Spleen (tissue), 11 donors: ENCODE data around the gene CACNA2D3. TPM values are rescaled to one million over a fixed set of nuclear protein-coding genes. Genes with fewer than 3 reads are reported as not detected.

Source experiments
- DNase-seq: peaks from one replicate; pipeline ENCODE4 v3.0.0-alpha.2; 2020
- H3K27ac ChIP-seq, 8 donors: fragments of 200-600 bp; sonication (generic) in 7 of 8; 1 replicate in 4 of 8; 2 replicates in 4 of 8; pipeline versions ENCODE4 v1.5.0 to v1.8.0; 2016 to 2021; ENCODE audit warnings: inconsistent platforms in 4 of 8, mild to moderate bottlenecking in 4 of 8, moderate library complexity in 1 of 8
- H3K27me3 ChIP-seq, 7 donors: fragments of 200-600 bp; sonication (generic) in 6 of 7; replicated peaks in 1 of 7; 1 replicate in 4 of 7; 2 replicates in 3 of 7; pipeline versions ENCODE4 v1.5.0 to v1.8.0; 2016 to 2021; ENCODE audit warnings: inconsistent platforms in 3 of 7, mild to moderate bottlenecking in 1 of 7
- H3K36me3 ChIP-seq, 6 donors: fragments of 200-600 bp; sonication (generic) in 5 of 6; 1 replicate in 4 of 6; 2 replicates in 2 of 6; pipeline versions ENCODE4 v1.5.0 to v1.8.0; 2016 to 2021; ENCODE audit warnings: inconsistent platforms in 2 of 6
- H3K4me1 ChIP-seq, 6 donors: fragments of 200-600 bp; sonication (generic) in 5 of 6; 1 replicate in 3 of 6; 2 replicates in 3 of 6; pipeline versions ENCODE4 v1.5.0 to v1.8.0; 2016 to 2021; ENCODE audit warnings: inconsistent platforms in 3 of 6
- H3K4me3 ChIP-seq, 8 donors: fragments of 200-600 bp; sonication (generic) in 7 of 8; 1 replicate in 4 of 8; 2 replicates in 4 of 8; pipeline versions ENCODE4 v1.5.0 to v1.8.0; 2016 to 2021; ENCODE audit warnings: inconsistent platforms in 4 of 8, mild to moderate bottlenecking in 4 of 8, moderate library complexity in 2 of 8
- H3K9me3 ChIP-seq, 8 donors: fragments of 200-600 bp; sonication (generic) in 7 of 8; 1 replicate in 4 of 8; 2 replicates in 4 of 8; pipeline versions ENCODE4 v1.5.0 to v1.8.0; 2016 to 2021; ENCODE audit warnings: inconsistent platforms in 4 of 8
- CTCF ChIP-seq, 11 experiments: fragments of 200-600 bp in 7 of 11; fragments of 450-650 bp in 4 of 11; sonication (generic) in 4 of 11; IDR thresholded peaks in 8 of 11; conservative IDR thresholded peaks in 3 of 11; 1 replicate in 7 of 11; 2 replicates in 4 of 11; pipeline versions ENCODE4 v1.4.0 to v1.8.0; 2016 to 2021; ENCODE audit warnings: antibody characterized with exemption in 11 of 11, inconsistent platforms in 4 of 11, mild to moderate bottlenecking in 1 of 11
- POLR2A ChIP-seq, 3 donors: fragments of 450-650 bp; IDR thresholded peaks; one replicate each; pipeline ENCODE4 v1.5.1; 2017; ENCODE audit warnings: antibody characterized with exemption in 3 of 3, mild to moderate bottlenecking in 1 of 3
- POLR2AphosphoS5 ChIP-seq, 3 donors: sonication (generic); formaldehyde crosslinking; IDR thresholded peaks; one replicate each; pipeline ENCODE4 v1.5.1; 2017; ENCODE audit warnings: antibody characterized with exemption in 3 of 3
- WGBS, 5 donors: extraction: QIAGEN DNeasy Blood & Tissue Kit in 3 of 5; methylation state at CpG; one replicate each; pipeline versions ENCODE4 v1.1.5 to v1.1.7; 2013 to 2018; 5-methylcytosine and 5-hydroxymethylcytosine counted together
- intact Hi-C: fragments of 100-400 bp; cut with DNase I; formaldehyde crosslinking; loops from one replicate; pipeline ENCODE4 v1.15.0; 2023; ENCODE audit warnings: low total_unique reads
- polyA plus RNA-seq, 3 donors: library from polyadenylated mRNA; stranded (reverse); fragments of 200-250 nt; gene quantifications; one replicate each; pipeline ENCODE4 v1.2.1, GENCODE V29; 2013
- total RNA-seq, 7 donors: library from RNA; depleted of rRNA in 3 of 7; stranded (reverse); fragments of >200 nt in 3 of 7; fragmentation: NEBNext Ultra II Directional in 4 of 7; extraction: Animal tissue kit (Norgen Biotek cat#: 25700) in 4 of 7; gene quantifications; one replicate each; pipeline versions ENCODE4 v1.1.0 to v1.2.1, GENCODE V29; 2016 to 2021
- donor health status: healthy with polysubstance abuse.
- donor health status: DM: no; HTN: no; CAD: no; lungs with moderate emphysema.
- donor health status: DM: no; HTN: no; CAD: no.
- donor health status: Bipolar disorder and iron deficiency.
- donor health status: healthy.
- donor health status: DM: no; HTN: no; CAD: no.
- donor health status: DM: yes; HTN: yes; CAD: no.

The CACNA2D3 gene
- total and polyA plus RNA-seq, 10 donors, result 0.83 to 4.9 (median 2.9) TPM

- 63 to 73% (median 69%) methylated on average over 6 of the region's 6 CpGs for WGBS, 5 donors
- Histone ChIP-seq H3K9me3 (no peaks in the 10 kb centered on the region), H3K27me3 (peaks cover 0 to 5% (median 0%) of the 10 kb centered on the region in 7 donors), H3K27ac (no peak overlapping the region), H3K4me1 (peaks cover 0 to 4% (median 1%) of the 10 kb centered on the region in 6 donors), H3K36me3 (no peaks in the 10 kb centered on the region), H3K4me3 (no peak overlapping the region)
- intact Hi-C loops, result no loop called here
- no peak for TF ChIP-seq POLR2A (IDR thresholded peaks at IDR 0.05)
- TF ChIP-seq POLR2AphosphoS5 (IDR thresholded peaks at IDR 0.05), result no peak
- TF ChIP-seq CTCF (IDR thresholded peaks at IDR 0.05 in 8 of 11, conservative IDR thresholded peaks at IDR 0.05 in 3 of 11), result no peak
- DNase-seq, result no peak
Observed at GRCh38 chr3:54337846-54338245, 215.5 kb downstream of the CACNA2D3 start.

GRCh38 chr3:54339608-54340007 is 217.3 kb downstream of the CACNA2D3 start:
- Histone ChIP-seq H3K36me3 (no peaks in the 10 kb centered on the region), H3K27ac (no peak overlapping the region), H3K4me3 (no peak overlapping the region), H3K9me3 (no peaks in the 10 kb centered on the region), H3K27me3 (peaks cover 0 to 11% (median 0%) of the 10 kb centered on the region in 7 donors), H3K4me1 (peaks cover 0 to 10% (median 3%) of the 10 kb centered on the region in 6 donors)
- intact Hi-C loops, result no loop called here
- no peak for TF ChIP-seq POLR2AphosphoS5 (IDR thresholded peaks at IDR 0.05)
- TF ChIP-seq CTCF (IDR thresholded peaks at IDR 0.05 in 8 of 11, conservative IDR thresholded peaks at IDR 0.05 in 3 of 11), result no peak
- DNase-seq, result no peak
- 48 to 68% (median 57%) methylated on average over 2 of the region's 2 CpGs for WGBS, 5 donors

GRCh38 chr3:54341811-54342210 is 219.5 kb downstream of the CACNA2D3 start:
- Histone ChIP-seq H3K9me3 (no peaks in the 10 kb centered on the region), H3K4me1 (peaks cover 0 to 10% (median 3%) of the 10 kb centered on the region in 6 donors), H3K4me3 (no peak overlapping the region), H3K27ac (no peak overlapping the region), H3K27me3 (peaks cover 0 to 11% (median 0%) of the 10 kb centered on the region in 7 donors), H3K36me3 (no peaks in the 10 kb centered on the region)
- no peak for TF ChIP-seq POLR2AphosphoS5 (IDR thresholded peaks at IDR 0.05)
- no peak for TF ChIP-seq CTCF (IDR thresholded peaks at IDR 0.05 in 8 of 11, conservative IDR thresholded peaks at IDR 0.05 in 3 of 11)
- TF ChIP-seq POLR2A (IDR thresholded peaks at IDR 0.05), result no peak
- 83 to 97% (median 88%) methylated on average over 2 of the region's 2 CpGs for WGBS, 5 donors
- no peak for DNase-seq
- intact Hi-C loops, result no loop called here

GRCh38 chr3:54342676-54343075 is 220.3 kb downstream of the CACNA2D3 start:
- peak; percentile 9 to 66 (median 18) for TF ChIP-seq POLR2AphosphoS5 (IDR thresholded peaks at IDR 0.05)
- TF ChIP-seq POLR2A (IDR thresholded peaks at IDR 0.05), result no peak
- no peak for DNase-seq
- peaks cover 0 to 10% (median 3%) of the 10 kb centered on the region in 6 donors for H3K4me1 ChIP-seq

GRCh38 chr3:54343495-54343894 is 221.1 kb downstream of the CACNA2D3 start:
- H3K27me3 ChIP-seq, result peaks cover 0 to 11% (median 0%) of the 10 kb centered on the region in 7 donors
- 82 to 96% (median 90%) methylated on average over 1 of the region's 1 CpG for WGBS, 5 donors
- H3K27ac ChIP-seq, result no peak overlapping the region
- H3K36me3 ChIP-seq, result no peaks in the 10 kb centered on the region
- H3K9me3 ChIP-seq, result no peaks in the 10 kb centered on the region
- H3K4me3 ChIP-seq, result no peak overlapping the region
- no peak for TF ChIP-seq POLR2AphosphoS5 (IDR thresholded peaks at IDR 0.05)
- no peak for TF ChIP-seq POLR2A (IDR thresholded peaks at IDR 0.05)
- no peak for TF ChIP-seq CTCF (IDR thresholded peaks at IDR 0.05 in 8 of 11, conservative IDR thresholded peaks at IDR 0.05 in 3 of 11)
- peaks cover 0 to 10% (median 3%) of the 10 kb centered on the region in 6 donors for H3K4me1 ChIP-seq
- intact Hi-C loops, result no loop called here
- no peak for DNase-seq

More at GRCh38 chr3:54342676-54343075, 220.3 kb downstream of the CACNA2D3 start:
- Histone ChIP-seq H3K27me3 (peaks cover 0 to 11% (median 0%) of the 10 kb centered on the region in 7 donors), H3K27ac (no peak overlapping the region), H3K9me3 (no peaks in the 10 kb centered on the region), H3K4me3 (no peak overlapping the region), H3K36me3 (no peaks in the 10 kb centered on the region)
- WGBS, 5 donors, result 5 to 13% (median 8%) methylated on average over 9 of the region's 9 CpGs
- intact Hi-C loops, result no loop called here
